Sigmoid colon (tissue), 7 donors: ENCODE results near the gene UBA3. TPM values are rescaled to one million over a fixed set of nuclear protein-coding genes. Genes with fewer than 3 reads are reported as not detected.

Experiments
- DNase-seq: peaks from one replicate; pipeline ENCODE4 v3.0.0-alpha.2; 2019
- H3K27ac ChIP-seq, 4 donors: fragments of 200-600 bp; sonication (generic); one replicate each; pipeline ENCODE4 v1.5.1; 2016 to 2019; ENCODE audit warnings: mild to moderate bottlenecking in 1 of 4
- H3K27me3 ChIP-seq, 3 donors: fragments of 200-600 bp; sonication (generic); one replicate each; pipeline ENCODE4 v1.5.1; 2019; ENCODE audit warnings: mild to moderate bottlenecking in 1 of 3
- H3K36me3 ChIP-seq, 4 donors: fragments of 200-600 bp; sonication (generic); one replicate each; pipeline ENCODE4 v1.5.1; 2016 to 2019
- H3K4me1 ChIP-seq, 4 donors: fragments of 200-600 bp; sonication (generic); one replicate each; pipeline ENCODE4 v1.5.1; 2017 to 2019
- H3K4me3 ChIP-seq, 4 donors: fragments of 200-600 bp; sonication (generic); one replicate each; pipeline ENCODE4 v1.5.1; 2017 to 2019; ENCODE audit warnings: mild to moderate bottlenecking in 2 of 4, moderate library complexity in 1 of 4
- H3K9me3 ChIP-seq, 4 donors: fragments of 200-600 bp in 3 of 4; sonication (generic) in 3 of 4; one replicate each; pipeline versions ENCODE4 v1.5.1 to v1.6.1; 2013 to 2019
- CTCF ChIP-seq, 4 experiments: fragments of 450-650 bp in 3 of 4; fragments of 200-600 bp in 1 of 4; IDR thresholded peaks; one replicate each; pipeline ENCODE4 v1.5.1; 2016 to 2019; ENCODE audit warnings: antibody characterized with exemption in 4 of 4, mild to moderate bottlenecking in 3 of 4, moderate library complexity in 2 of 4
- EP300 ChIP-seq, 4 donors: sonication (generic); formaldehyde crosslinking; IDR thresholded peaks; one replicate each; pipeline ENCODE4 v1.6.1; 2017; ENCODE audit warnings: antibody characterized with exemption in 4 of 4
- POLR2A ChIP-seq, 2 donors: fragments of 450-650 bp; IDR thresholded peaks; one replicate each; pipeline ENCODE4 v1.6.1; 2016; ENCODE audit warnings: antibody characterized with exemption in 2 of 2, mild to moderate bottlenecking in 2 of 2, moderate library complexity in 2 of 2
- POLR2AphosphoS5 ChIP-seq, 4 donors: sonication (generic); formaldehyde crosslinking; IDR thresholded peaks; one replicate each; pipeline ENCODE4 v1.6.1; 2017; ENCODE audit warnings: antibody characterized with exemption in 4 of 4
- WGBS, 2 donors: extraction: QIAGEN DNeasy Blood & Tissue Kit; methylation state at CpG; one replicate each; pipeline ENCODE4 v1.1.7; 2013; 5-methylcytosine and 5-hydroxymethylcytosine counted together
- intact Hi-C: fragments of 100-400 bp; cut with DNase I; formaldehyde crosslinking; loops from one replicate; pipeline ENCODE4 v1.15.1; 2023
- polyA plus RNA-seq, 3 donors: library from polyadenylated mRNA; stranded (reverse); fragments of 200-250 nt; gene quantifications; one replicate each; pipeline ENCODE4 v1.2.3, GENCODE V29; 2013
- total RNA-seq, 4 donors: library from RNA; depleted of rRNA; stranded (reverse); fragments of >200 nt; gene quantifications; one replicate each; pipeline ENCODE4 v1.1.0, GENCODE V29; 2016
- donor health status: healthy with polysubstance abuse.
- donor health status: Bipolar disorder and iron deficiency.
- donor health status: healthy.

UBA3 gene
- total and polyA plus RNA-seq, 7 donors = 36.6 to 84.9 (median 54.6) TPM

DNA sequence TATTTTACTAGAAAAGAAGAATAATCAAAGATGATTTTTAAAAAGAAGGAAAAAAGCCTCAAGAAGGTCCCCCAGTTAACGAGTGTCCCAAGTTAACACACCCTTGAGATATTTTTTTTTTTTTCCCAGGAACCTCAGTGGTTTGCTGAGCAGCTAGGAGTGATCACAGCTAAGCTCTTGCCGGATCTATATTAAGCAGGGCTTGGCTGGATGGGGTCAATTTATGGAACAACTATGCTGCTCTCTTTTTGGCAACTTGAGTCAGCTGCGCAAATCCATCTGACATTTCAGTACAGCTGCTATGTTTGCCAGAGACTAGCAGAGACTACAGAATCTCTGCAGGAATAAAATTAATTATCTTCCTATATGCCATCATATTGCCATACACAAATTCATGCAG lies 42.2 kb upstream of the UBA3 start, which contains the start of gene LMOD3:
TSS of gene LMOD3 (minus strand) at position 193 of the 400 bp plus-strand sequence. CDS start 209 bp downstream, outside the sequence.
- Histone ChIP-seq H3K27me3 (no peaks in the 10 kb centered on the region), H3K9me3 (no peaks in the 10 kb centered on the region)
- intact Hi-C loops = no loop called here

GRCh38 chr3:69121950-69122349 lies 41.8 kb upstream of the UBA3 start:
- WGBS, 2 donors = 61 to 69% methylated on average over 8 of the region's 8 CpGs

More for the DNA sequence above, 42.2 kb upstream of the UBA3 start, which contains the start of gene LMOD3:
- no peak for DNase-seq
- WGBS, 2 donors = 80 to 82% methylated on average over 3 of the region's 3 CpGs
- Histone ChIP-seq H3K27ac (peak within 1 kb of the TSS in 1 of 4 donors; percentile 9), H3K36me3 (no peaks in the 10 kb centered on the region), H3K4me1 (no peaks in the 10 kb centered on the region), H3K4me3 (no peak within 1 kb of the TSS)
- TF ChIP-seq EP300 (IDR thresholded peaks at IDR 0.05) (no peak), POLR2A (IDR thresholded peaks at IDR 0.05) (no peak), CTCF (IDR thresholded peaks at IDR 0.05) (no peak), POLR2AphosphoS5 (IDR thresholded peaks at IDR 0.05) (no peak)

DNA sequence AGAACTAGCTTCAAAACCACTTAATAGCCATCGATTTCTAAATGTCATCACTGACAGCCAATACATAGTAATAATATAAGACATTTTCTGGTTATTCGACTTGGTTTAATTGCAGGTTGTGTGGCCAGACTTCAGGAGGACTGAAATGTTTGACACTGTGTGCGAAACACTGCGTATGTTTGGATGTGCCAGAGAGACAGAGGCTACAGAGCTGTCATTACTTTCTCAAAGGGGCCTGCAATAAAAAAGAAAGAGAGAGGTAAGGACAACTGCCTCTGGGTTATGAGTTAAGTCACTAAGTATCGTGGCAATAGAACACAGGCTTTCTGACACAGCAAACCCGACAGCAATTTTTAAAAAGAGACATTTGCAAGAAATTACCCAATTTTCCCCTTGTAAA lies 41.3 kb upstream of the UBA3 start:
- H3K36me3 ChIP-seq = no peaks in the 10 kb centered on the region
- intact Hi-C loops = no loop called here
- no peaks in the 10 kb centered on the region for H3K27me3 ChIP-seq
- no peaks in the 10 kb centered on the region for H3K9me3 ChIP-seq
- no peak overlapping the region for H3K27ac ChIP-seq
- no peak for TF ChIP-seq EP300 (IDR thresholded peaks at IDR 0.05)
- no peak for TF ChIP-seq POLR2A (IDR thresholded peaks at IDR 0.05)
- no peak for TF ChIP-seq CTCF (IDR thresholded peaks at IDR 0.05)
- TF ChIP-seq POLR2AphosphoS5 (IDR thresholded peaks at IDR 0.05) = no peak
- no peak for DNase-seq
- H3K4me1 ChIP-seq = no peaks in the 10 kb centered on the region
- no peak overlapping the region for H3K4me3 ChIP-seq
- WGBS, 2 donors = 84 to 88% methylated on average over 6 of the region's 6 CpGs

More at GRCh38 chr3:69121950-69122349, 41.8 kb upstream of the UBA3 start:
- Histone ChIP-seq H3K9me3 (no peaks in the 10 kb centered on the region), H3K27ac (peak overlapping the region in 1 of 4 donors; percentile 9), H3K27me3 (no peaks in the 10 kb centered on the region), H3K4me3 (no peak overlapping the region), H3K4me1 (no peaks in the 10 kb centered on the region), H3K36me3 (no peaks in the 10 kb centered on the region)
- TF ChIP-seq EP300 (IDR thresholded peaks at IDR 0.05) (no peak), CTCF (IDR thresholded peaks at IDR 0.05) (no peak), POLR2AphosphoS5 (IDR thresholded peaks at IDR 0.05) (no peak)
- DNase-seq = no peak
- intact Hi-C loops = no loop called here

DNA sequence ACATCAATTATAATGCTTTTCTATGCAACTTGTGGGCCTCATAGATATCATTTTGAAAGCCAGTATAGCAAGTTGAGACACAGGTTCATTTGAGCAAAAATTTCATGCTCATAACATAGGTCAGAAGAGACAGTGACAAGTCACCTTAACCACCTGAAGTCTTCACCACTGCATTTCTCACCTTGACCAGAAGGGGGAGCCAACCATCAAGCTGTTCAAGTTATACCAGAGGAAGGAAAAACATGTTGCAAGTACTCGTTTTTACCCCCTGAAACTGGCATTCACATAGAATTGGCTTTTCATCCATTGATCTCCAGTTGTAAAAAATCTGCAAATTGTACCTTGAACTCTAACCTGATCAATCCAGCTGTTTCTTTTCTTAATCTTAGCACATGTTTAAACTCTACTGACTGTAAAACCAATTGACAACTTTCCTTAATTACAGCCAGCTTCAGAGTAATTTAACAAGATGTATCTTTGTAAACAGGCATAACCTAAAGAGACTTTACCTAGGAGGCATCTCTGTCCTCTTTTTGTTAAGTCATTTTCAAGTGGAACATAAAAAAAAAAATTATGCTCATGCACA lies 40.8 kb upstream of the UBA3 start:
- WGBS, 2 donors = 0 to 6% methylated on average over 1 of the region's 1 CpG
- Histone ChIP-seq H3K36me3 (no peaks in the 10 kb centered on the region), H3K4me1 (no peaks in the 10 kb centered on the region), H3K27ac (no peak overlapping the region), H3K9me3 (no peaks in the 10 kb centered on the region), H3K27me3 (no peaks in the 10 kb centered on the region), H3K4me3 (no peak overlapping the region)
- peak; percentile 77 for DNase-seq
- intact Hi-C loops = no loop called here
- TF ChIP-seq POLR2A (IDR thresholded peaks at IDR 0.05) (no peak), CTCF (IDR thresholded peaks at IDR 0.05) (peak; percentile 45 to 94 (median 77)), EP300 (IDR thresholded peaks at IDR 0.05) (no peak), POLR2AphosphoS5 (IDR thresholded peaks at IDR 0.05) (no peak)

GRCh38 chr3:69119681-69120080 lies 39.5 kb upstream of the UBA3 start:
- intact Hi-C loops = no loop called here
- H3K27me3 ChIP-seq = no peaks in the 10 kb centered on the region

More at GRCh38 chr3:69119681-69120080, 39.5 kb upstream of the UBA3 start:
- 93 to 95% methylated on average over 5 of the region's 5 CpGs for WGBS, 2 donors
- Histone ChIP-seq H3K36me3 (no peaks in the 10 kb centered on the region), H3K4me3 (no peak overlapping the region), H3K9me3 (no peaks in the 10 kb centered on the region), H3K4me1 (no peaks in the 10 kb centered on the region), H3K27ac (no peak overlapping the region)
- DNase-seq = no peak
- TF ChIP-seq POLR2A (IDR thresholded peaks at IDR 0.05) (no peak), POLR2AphosphoS5 (IDR thresholded peaks at IDR 0.05) (no peak), EP300 (IDR thresholded peaks at IDR 0.05) (no peak), CTCF (IDR thresholded peaks at IDR 0.05) (no peak)
